Measurements from ENCODE around the gene WBP2. TPM values are rescaled to one million over a fixed set of nuclear protein-coding genes. Genes with fewer than 3 reads are reported as not detected.

The WBP2 gene
- total and polyA plus RNA-seq, 2 of the 8 experiments (the other 6 are each of a cell fraction or from before 2014, with no cell fraction given): 48.2 to 71.2 TPM

- TF ChIP-seq RAD21 (IDR thresholded peaks at IDR 0.05 in 1 of 2, conservative IDR thresholded peaks at IDR 0.05 in 1 of 2; ENCODE audit: low read depth in 2 of 2, low read length in 2 of 2) (no peak), KDM4A (IDR thresholded peaks at IDR 0.05; ENCODE audit: low read depth, low read length, severe bottlenecking) (no peak), BCL11A (IDR thresholded peaks at IDR 0.05; ENCODE audit: low read depth in 2 of 2, low read length in 2 of 2) (no peak), SP4 (IDR thresholded peaks at IDR 0.05; ENCODE audit: low read length) (no peak)
- TF ChIP-seq, protein P1, sequence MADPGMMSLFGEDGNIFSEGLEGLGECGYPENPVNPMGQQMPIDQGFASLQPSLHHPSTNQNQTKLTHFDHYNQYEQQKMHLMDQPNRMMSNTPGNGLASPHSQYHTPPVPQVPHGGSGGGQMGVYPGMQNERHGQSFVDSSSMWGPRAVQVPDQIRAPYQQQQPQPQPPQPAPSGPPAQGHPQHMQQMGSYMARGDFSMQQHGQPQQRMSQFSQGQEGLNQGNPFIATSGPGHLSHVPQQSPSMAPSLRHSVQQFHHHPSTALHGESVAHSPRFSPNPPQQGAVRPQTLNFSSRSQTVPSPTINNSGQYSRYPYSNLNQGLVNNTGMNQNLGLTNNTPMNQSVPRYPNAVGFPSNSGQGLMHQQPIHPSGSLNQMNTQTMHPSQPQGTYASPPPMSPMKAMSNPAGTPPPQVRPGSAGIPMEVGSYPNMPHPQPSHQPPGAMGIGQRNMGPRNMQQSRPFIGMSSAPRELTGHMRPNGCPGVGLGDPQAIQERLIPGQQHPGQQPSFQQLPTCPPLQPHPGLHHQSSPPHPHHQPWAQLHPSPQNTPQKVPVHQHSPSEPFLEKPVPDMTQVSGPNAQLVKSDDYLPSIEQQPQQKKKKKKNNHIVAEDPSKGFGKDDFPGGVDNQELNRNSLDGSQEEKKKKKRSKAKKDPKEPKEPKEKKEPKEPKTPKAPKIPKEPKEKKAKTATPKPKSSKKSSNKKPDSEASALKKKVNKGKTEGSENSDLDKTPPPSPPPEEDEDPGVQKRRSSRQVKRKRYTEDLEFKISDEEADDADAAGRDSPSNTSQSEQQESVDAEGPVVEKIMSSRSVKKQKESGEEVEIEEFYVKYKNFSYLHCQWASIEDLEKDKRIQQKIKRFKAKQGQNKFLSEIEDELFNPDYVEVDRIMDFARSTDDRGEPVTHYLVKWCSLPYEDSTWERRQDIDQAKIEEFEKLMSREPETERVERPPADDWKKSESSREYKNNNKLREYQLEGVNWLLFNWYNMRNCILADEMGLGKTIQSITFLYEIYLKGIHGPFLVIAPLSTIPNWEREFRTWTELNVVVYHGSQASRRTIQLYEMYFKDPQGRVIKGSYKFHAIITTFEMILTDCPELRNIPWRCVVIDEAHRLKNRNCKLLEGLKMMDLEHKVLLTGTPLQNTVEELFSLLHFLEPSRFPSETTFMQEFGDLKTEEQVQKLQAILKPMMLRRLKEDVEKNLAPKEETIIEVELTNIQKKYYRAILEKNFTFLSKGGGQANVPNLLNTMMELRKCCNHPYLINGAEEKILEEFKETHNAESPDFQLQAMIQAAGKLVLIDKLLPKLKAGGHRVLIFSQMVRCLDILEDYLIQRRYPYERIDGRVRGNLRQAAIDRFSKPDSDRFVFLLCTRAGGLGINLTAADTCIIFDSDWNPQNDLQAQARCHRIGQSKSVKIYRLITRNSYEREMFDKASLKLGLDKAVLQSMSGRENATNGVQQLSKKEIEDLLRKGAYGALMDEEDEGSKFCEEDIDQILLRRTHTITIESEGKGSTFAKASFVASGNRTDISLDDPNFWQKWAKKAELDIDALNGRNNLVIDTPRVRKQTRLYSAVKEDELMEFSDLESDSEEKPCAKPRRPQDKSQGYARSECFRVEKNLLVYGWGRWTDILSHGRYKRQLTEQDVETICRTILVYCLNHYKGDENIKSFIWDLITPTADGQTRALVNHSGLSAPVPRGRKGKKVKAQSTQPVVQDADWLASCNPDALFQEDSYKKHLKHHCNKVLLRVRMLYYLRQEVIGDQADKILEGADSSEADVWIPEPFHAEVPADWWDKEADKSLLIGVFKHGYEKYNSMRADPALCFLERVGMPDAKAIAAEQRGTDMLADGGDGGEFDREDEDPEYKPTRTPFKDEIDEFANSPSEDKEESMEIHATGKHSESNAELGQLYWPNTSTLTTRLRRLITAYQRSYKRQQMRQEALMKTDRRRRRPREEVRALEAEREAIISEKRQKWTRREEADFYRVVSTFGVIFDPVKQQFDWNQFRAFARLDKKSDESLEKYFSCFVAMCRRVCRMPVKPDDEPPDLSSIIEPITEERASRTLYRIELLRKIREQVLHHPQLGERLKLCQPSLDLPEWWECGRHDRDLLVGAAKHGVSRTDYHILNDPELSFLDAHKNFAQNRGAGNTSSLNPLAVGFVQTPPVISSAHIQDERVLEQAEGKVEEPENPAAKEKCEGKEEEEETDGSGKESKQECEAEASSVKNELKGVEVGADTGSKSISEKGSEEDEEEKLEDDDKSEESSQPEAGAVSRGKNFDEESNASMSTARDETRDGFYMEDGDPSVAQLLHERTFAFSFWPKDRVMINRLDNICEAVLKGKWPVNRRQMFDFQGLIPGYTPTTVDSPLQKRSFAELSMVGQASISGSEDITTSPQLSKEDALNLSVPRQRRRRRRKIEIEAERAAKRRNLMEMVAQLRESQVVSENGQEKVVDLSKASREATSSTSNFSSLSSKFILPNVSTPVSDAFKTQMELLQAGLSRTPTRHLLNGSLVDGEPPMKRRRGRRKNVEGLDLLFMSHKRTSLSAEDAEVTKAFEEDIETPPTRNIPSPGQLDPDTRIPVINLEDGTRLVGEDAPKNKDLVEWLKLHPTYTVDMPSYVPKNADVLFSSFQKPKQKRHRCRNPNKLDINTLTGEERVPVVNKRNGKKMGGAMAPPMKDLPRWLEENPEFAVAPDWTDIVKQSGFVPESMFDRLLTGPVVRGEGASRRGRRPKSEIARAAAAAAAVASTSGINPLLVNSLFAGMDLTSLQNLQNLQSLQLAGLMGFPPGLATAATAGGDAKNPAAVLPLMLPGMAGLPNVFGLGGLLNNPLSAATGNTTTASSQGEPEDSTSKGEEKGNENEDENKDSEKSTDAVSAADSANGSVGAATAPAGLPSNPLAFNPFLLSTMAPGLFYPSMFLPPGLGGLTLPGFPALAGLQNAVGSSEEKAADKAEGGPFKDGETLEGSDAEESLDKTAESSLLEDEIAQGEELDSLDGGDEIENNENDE (IDR thresholded peaks at IDR 0.05; ENCODE audit: insufficient replicate concordance, low read length): no peak
These were observed 5.9 kb downstream of the WBP2 start (continued) for GRCh38 chr17:75849279-75849646.
